ENCODE measurements around the gene COMMD4.

GRCh38 chr15:75348562-75349350, 12.9 kb downstream of the COMMD4 start:
- TF ChIP-seq POLR2A (IDR thresholded peaks at IDR 0.05) (no peak), CTCF (IDR thresholded peaks at IDR 0.05) (no peak), POLR2AphosphoS5 (IDR thresholded peaks at IDR 0.05) (peak in 1 of 3 donors; percentile 3)

Measured in stomach (tissue), 4 donors.